ENCODE measurements around the gene RNU6-9.
"Not testable (repeated sequence)": the region's sequence is repeated elsewhere in the genome, so short reads cannot be mapped to it uniquely, and the experiment has no call there.

The RNU6-9 gene

DNA sequence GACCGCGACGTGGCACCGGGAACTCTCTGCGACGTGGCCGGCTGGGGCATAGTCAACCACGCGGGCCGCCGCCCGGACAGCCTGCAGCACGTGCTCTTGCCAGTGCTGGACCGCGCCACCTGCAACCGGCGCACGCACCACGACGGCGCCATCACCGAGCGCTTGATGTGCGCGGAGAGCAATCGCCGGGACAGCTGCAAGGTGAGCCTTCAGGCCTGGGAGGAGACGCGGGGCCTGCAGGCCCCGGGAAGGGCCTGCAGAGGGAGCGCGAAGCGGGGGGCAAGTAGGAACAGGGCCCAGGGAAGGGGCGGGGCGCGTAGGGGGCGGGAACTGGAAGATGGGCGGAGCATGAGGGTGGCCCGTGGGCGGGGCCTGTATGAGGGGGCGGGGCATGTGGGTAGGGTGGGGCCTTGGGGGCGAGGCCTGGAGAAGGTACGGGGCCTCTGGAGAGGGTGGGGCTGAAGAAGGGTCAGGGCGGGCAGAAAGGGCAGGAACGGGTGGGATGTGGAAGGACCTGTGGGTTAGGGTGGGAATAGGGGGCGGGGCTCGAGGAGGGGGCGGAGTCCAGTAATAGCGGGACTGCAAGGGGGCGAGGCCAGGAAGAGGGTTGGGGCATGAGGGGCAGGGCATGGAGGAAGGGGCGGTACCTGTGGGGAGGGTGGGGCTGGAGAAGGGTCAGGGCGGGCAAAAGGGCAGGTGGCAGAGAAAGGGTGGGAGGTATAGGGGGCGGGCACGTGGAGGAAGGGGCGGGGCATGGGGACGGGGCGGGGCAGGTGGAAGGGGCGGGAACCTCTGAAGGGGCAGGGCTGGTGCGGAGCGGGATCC, 31.3 kb upstream of the RNU6-9 start:
- peak; percentile 59 for DNase-seq

DNA sequence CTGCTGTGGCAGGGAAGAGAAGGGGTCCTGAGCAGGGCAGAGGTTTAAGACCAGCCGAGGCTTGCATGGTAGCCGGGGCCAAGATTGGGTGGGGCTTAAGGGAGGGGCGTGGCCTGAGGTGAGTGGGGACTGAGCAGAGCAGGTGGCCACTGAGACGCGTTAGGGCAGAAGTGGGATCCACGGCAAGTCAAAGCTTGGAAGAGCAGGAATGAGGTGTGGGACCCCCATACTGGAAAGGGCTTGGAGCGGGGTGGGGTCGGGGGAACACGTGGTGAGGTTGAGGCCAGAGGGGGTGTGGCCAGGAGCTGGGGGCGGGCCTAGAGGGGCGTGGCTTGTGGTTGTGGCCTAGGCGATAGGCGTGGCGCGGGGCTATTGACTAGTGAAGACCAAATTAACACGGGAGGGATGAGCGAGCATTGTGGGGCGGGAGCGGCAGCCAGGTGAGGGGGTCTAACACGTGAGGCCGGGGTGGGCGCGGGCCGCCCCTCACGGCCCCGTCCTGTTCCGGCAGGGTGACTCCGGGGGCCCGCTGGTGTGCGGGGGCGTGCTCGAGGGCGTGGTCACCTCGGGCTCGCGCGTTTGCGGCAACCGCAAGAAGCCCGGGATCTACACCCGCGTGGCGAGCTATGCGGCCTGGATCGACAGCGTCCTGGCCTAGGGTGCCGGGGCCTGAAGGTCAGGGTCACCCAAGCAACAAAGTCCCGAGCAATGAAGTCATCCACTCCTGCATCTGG, 30.5 kb upstream of the RNU6-9 start:
- peak; percentile 58 for DNase-seq

DNA sequence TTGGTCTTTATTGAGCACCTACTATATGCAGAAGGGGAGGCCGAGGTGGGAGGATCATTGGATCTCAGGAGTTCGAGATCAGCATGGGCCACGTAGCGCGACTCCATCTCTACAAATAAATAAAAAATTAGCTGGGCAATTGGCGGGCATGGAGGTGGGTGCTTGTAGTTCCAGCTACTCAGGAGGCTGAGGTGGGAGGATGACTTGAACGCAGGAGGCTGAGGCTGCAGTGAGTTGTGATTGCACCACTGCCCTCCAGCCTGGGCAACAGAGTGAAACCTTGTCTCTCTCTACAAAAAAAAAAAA, 30.0 kb upstream of the RNU6-9 start:
- peak; percentile 31 for DNase-seq

DNA sequence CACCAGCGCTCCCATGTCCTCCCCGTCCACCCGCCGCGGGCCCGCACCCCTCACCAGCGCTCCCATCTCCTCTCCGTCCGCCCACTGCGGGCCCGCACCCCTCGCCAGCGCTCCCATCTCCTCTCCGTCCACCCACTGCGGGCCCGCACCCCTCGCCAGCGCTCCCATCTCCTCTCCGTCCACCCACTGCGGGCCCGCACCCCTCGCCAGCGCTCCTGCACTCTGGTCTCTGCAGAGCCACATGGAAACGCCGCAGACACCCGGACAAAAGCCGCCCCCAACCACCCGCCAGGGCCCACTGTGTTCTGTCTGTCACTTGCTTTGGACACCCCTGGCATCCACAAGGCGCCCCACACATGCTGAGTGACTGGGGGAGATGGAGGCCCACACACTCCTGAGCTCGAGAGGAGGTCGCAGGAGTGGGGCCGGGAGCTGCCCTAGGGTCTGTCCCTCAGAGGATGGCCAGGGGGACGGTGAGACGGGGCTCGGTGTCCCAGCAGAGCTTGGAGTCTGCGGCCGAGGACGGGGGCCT, 26.4 kb upstream of the RNU6-9 start:
- DNase-seq: no peak

DNA sequence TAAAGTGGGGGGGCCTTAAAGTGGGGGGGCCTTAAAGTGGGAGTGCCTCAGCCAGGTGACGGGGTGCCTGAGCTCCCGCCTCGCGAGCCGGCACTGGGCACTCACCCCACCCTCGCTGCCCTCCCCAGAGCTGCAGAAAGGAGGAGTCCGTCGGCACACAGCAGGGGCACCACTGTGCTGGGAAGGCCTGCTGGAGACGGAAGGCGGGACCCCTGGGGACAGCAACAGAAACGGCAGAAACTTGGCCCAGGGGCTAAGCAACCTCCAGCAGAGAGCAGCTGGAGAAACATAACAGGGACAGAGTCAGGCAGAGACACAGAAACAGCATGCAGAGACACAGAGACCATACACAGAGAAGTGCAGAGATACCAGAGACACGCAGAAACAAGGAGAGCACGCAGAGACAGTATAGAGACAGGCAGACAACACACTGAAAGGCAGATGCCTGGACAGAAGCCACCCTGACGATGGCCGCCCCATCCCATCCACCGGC, 25.9 kb upstream of the RNU6-9 start:
- DNase-seq: no peak

DNA sequence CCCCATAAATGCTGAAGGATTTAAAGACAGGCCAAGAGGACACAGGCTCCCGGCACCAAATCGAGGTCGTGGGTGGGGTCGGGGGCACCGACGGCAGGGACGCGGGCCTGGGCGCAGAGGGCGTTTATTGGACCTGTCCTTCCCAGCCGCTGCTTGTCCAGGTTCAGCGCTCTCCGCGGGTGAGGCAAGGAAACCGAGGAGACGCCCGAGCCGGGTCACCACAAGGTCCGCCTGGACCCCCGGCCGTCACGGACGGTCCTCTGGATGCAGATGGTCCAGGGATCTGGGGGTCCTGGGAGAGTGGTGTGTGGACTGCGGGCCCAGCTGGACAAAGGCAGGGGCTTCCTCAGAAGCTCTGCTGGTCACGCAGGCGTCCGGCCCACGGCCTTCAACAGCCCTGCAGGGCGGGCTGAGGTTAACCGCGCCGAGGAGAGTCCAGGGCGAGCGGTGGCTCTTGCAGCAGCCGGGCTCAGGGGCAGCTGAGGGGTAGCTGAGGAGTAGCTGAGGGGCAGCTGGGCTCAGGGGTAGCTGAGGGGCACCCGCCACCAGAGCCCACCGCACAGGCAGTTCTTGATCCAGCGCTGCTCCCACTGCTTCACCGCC, 25.3 kb upstream of the RNU6-9 start:
- DNase-seq: no peak

DNA sequence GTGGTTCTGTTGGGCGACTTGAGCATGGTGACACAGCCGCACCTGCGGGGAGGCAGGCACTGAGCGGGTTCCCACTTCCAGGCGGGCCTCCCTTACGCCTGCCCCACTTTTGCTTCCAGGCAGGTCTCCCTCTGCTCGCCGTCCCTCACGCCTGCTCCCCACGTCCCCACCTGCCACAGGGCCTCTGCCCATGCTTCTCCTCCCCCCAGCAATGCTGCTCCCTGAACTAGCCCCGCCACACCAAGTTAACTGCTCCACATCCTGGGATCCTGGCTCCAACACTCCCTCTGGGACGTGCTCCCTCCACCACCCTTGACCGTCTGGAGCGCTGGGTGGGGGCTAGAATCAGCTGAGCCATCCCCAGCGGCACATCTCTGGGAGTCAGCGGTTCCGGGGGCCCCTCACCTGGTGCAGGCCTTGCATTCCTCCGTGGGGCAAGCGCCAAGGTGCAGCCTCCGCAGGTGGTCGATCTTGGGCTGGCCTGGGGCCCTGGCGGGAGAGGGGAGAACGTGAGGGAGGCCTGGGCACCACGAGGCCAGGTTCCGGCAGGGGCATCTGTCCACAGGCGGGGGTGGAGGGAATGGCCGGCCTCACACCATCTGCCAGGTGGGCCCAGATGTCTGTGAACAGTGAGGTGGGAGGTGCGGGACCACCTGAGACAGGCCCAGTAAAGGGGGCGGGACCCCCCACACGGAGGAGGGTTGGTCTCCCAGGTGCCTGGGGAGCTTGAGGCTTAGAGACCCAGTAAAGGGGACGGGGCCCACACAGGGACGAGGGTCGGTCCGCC, 24.6 kb upstream of the RNU6-9 start:
- DNase-seq: no peak

DNA sequence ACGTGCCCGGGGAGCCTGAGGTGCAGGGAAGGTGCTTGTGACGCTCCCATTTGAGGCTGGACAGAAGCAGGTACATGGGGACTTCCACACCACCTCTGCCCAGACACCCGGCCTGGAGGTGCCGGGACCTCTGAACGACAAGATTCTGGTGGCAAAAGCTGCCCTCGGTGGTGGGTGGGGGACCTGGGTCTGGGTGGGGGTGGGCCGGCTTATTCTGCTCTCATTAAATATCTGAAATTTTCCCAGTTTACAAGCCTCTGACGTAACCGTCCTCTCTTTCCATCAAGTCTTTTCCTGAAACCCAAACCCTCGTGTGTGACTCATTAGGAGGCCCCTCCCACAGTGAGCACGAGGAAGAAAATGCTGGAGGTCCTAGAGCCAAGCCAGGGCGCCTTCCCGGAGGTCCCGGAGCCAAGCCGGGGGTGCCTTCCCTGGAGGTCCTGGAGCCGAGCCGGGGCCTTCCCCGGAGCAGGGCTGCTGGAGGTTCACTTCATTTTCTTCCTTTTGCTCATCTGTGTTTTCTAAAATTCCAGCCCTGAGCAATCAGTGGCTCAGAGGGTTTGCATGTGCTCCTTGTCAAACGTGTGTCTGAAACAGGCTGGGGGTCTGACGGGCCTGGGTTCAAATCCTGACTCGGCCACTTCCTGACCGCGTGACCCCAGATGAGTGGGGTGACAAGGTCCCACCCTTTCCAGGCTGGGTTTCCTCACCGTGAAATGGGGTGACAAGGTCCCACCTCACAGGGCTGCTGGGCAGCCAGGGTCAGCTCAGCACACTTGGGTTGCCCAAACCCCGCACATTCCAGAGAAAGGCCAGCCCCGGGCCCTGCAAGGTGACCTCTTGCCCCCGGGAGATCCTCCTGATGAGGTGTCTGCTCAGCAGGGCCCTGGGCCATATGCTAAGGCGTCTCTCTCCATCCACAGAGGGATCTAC, 23.8 kb upstream of the RNU6-9 start:
- DNase-seq: peak; percentile 18

DNA sequence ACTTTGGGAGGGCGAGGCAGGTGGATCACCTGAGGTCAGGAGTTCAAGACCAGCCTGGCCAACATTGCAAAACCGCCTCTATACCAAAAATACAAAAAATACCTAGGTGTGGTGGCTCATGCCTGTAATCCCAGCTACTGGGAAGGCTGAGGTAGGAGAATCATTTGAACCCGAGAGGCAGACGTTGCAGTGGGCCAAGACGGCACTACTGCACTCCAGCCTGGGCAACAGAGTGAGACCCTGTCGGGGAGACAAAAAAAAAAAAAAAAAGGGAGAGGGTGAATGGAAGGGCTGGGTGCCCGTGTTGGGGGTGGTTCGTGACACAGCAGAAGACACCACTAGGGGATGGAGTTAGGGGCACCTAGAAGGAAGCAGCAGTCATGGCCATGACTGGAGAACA, 23.0 kb upstream of the RNU6-9 start:
- DNase-seq: no peak

DNA sequence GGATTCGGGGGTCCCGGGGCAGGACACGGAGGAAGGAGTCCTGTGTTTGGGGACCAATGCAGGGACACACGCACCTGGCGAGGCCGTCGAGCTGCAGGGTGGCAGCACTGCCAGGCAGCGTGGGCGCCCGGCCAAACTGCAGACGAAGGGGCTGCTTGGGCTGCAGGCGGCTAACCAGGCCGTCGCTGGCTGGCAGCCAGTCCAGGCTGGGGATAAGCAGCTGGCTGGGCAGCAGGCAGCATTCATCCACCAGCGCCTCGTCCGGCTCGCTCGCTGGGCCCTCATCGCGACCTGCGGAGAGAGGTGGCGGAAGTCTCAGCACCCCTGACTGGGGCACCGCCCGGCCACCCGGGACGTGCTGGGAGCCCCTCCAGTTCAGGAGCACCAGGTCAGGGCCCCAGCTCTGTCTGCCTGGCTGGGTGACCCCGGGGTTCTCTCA, 22.3 kb upstream of the RNU6-9 start:
- DNase-seq: no peak

DNA sequence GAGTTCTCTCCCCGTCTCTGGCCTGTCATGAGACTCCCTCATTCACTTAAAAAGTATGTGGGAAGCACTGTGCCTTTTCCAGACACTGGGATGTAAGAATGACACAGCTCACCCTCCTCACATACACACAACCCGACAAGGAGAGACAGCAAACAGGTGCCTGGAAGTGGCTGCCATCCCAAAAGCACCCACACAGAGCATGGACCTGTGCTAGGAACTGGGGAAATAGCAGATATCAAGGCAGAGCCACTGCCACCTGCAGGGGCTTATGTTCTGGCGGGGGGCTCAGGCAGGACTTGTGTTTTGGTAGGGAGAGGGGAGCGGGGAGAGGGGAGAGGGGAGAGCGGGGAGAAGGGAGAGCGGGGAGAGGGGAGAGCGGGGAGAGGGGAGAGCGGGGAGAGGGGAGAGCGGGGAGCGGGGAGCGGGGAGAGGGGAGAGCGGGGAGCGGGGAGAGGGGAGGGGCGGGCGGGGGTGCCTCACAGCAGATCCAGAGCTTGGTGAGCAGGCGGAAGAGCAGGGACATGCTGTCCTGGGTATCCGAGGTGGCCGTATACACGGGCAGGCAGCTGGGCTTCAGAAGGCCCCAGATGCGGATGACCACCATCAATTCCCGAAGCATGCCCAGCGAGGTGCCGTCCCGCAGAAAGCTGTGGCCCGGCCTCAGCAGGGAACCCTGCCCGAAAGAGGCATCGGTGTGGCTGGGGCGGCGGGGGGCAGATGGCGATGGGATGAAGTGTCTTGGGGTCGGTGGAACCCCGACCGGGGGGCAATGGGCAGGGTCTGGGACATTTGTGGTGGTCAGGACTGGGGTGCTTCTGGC, 21.6 kb upstream of the RNU6-9 start:
- no peak for DNase-seq

DNA sequence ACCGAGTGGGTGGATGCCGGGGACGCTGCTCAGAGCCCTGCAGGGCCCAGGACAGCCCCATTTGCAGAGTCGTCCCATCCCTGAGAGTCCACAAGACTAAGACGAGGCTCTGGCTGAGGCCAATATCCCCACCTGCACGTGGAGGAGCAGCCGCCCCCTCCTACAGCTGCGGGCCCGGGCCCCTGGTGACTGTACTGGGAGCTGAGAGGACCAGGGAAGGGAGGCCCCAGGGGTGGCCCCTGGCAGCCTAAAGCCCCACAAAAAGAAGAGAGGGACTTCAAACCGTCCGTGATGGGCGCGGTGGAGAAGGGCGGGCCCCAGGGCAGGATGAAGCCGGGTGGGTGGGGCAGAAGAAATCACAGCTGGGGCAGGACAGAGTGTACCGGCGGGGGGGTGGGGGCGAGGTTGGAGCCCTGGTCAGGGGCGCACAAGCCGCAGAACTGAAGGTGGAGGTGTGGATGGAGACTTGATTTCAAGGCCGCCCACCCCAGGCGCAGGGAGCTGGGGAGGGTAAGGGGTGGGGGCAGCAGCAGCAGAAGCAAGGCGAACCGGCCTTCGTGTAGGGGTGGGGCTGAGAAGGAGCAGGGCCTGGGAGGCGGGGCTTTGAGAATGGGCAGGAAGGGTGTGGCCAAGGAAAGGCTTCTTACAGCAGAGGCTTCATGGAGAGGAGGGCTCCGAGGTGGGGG, 20.9 kb upstream of the RNU6-9 start:
- peak; percentile 73 for DNase-seq

DNA sequence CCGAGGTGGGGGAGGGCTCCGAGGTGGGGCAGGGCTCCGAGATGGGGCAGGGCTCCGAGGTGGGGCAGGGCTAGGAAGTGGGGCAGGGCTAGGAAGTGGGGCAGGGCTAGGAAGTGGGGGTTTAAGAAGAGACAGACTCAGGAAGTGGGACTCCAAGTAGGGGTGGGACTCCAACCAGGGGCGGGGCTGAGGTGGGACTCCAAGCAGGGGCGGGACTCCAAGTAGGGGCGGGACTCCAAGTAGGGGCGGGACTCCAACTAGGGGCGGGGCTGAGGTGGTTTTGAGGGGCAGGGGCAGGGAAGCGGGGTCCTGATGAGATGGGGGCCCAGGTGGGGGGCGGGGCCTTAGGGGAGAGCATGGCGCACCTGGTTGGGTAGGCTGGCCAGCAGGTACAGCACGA, 20.2 kb upstream of the RNU6-9 start:
- peak; percentile 65 for DNase-seq

DNA sequence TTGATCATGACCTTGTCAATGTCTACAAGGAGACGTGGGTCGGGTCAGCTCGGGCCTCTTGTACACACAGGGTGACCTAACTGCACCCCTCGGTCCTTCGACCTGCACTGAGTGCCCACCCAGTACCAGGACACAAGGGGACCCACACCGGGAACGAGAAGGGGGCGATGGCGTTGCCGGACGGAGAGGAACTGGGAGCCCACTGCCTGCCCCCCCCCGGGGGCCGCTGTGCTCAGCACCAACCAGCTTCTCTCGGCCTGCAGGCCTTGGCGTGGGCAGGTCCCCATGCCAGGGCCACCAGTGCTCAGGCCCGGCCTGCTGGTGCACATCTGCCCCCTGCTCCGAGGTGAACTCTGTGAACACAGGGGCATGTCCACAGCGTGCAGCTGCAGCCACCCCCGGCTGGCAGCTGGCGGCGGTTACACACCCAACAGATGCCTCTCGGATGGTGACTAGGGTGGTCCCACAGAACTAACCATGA, 19.7 kb upstream of the RNU6-9 start:
- no peak for DNase-seq

DNA sequence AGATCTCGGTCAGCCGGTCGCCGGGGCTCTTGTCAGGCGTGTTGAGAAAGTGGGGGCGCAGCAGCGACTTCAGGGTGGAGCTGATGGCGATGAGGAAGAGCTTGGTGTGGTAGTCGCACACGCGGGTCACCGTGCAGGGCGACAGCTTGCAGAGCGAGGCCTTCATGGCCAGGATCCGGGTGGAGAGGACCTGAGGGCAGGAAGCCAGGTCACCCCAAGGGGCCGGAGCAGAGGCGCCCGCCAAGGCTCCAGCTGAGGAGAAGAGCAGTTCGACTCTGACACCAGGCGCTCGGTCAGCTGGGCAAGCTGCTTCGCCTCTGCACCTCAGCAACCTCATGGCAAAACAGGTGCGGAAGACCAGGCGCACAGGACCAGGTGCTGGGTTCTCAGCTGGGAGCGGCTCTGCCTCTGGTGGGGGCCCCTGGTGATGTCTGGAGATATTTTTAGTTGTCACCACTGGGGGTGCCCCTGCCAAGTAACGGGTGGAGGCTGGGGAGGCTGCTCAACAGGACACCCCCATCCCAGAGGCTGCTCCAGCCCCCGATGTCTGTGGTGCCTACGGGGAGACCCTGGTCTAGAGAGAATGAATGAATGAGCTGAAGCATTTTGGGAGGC, 17.9 kb upstream of the RNU6-9 start:
- DNase-seq: no peak

DNA sequence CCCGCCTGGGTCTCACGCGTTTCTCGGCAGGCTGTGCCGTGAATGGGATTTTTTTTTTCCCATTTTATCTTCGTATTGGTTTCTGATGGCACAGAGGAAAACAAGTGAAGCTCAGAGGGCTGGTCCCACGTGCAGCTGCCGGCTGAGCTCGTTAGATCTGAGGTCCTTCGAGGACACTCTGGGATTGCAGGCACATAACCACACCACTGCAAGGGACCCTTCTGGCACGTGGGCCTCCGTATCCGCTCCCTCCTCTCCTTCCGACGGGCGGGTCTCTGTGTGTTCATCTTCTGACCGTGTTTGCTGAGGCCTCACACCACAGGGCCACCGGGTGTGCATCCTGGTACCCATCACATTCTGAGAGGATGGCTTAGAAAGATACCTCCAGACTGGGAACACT, 17.2 kb upstream of the RNU6-9 start:
- no peak for DNase-seq

DNA sequence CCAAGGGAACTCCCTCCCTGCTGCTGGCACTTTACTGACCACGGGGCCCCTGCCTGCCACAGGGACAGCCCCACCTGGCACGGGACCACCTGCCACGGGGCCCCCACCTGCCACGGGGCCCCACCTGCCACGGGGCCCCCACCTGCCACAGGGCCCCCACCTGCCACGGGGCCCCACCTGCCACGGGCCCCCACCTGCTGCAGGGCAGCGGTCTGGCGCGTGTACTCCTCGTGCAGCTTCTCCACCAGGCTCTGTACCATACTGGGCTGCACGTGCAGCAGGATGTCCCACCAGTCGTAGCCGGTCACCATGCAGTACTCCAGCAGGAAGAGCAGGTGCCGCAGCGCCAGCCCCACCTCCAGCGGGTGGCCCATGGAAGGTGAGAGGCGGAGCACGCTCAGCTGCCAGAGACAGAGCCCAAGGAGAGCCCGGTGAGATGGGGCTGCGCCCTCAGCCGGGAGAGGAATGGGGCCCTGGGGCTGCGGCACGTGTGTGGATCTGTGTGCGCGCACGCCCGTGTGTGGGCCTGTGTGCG, 16.4 kb upstream of the RNU6-9 start:
- DNase-seq: no peak

DNA sequence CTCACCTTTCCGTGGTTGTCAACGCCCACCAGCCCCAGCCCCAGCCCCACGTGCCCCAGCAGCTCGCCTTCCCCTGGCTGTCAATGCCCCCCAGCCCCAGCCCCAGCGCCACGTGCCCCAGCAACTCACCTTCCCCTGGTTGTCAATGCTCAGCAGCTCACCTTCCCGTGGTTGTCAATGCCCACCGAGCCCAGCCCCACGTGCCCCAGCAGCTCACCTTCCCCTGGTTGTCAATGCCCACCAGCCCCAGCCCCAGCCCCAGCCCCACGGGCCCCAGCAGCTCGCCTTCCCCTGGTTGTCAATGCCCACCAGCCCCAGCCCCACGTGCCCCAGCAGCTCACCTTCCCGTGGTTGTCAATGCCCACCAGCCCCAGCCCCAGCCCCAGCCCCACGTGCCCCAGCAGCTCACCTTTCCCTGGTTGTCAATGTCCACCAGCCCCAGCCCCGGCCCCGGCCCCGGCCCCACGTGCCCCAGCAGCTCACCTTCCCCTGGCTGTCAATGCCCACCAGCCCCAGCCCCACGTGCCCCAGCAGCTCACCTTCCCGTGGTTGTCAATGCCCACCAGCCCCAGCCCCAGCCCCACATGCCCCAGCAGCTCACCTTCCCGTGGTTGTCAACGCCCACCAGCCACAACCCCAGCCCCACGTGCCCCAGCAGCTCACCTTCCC, 15.2 kb upstream of the RNU6-9 start:
- not testable (repeated sequence) for DNase-seq

Measured in inflammatory macrophage treated with lipopolysaccharide for 4 hours (primary cell).